ENCODE results near the gene SERPIND1.

Gene SERPIND1

DNA sequence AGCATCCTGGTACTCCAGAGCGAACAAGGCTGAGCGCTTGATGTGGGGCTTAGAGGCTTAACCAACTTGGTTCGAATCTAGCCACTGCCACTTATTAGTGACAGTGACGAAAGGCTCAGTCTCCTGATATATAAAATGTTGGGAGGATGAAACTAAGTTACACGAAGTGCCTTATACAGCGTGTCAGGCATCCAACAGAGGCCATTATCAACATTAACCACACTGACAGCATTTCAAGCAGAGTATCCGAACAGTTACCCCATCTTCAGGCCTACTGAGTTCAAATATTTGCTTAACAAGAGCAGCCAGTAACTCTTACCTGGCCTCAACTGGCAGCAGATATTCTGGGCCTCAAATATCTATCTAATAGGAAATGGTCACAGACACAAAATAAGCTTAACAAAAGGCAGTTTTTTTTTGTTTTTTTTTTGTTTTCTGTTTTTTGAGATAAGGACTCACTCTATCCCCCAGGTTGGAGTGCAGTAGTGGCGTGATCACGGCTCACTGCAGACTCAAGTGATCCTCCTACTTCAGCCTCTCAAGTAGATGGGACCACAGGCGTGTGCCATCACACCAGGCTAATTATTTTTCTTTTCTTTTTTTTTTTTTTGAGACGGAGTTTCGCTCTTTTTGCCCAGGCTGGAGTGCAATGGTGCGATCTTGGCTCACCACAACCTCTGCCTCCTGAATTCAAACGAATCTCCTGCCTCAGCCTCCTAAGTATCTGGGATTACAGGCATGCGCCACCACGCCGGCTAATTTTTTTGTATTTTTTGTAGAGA lies 2.9 kb downstream of the SERPIND1 start:
- DNase-seq = no peak

GRCh38 chr22:20777420-20778177 lies 3.7 kb downstream of the SERPIND1 start:
- DNase-seq = no peak

DNA sequence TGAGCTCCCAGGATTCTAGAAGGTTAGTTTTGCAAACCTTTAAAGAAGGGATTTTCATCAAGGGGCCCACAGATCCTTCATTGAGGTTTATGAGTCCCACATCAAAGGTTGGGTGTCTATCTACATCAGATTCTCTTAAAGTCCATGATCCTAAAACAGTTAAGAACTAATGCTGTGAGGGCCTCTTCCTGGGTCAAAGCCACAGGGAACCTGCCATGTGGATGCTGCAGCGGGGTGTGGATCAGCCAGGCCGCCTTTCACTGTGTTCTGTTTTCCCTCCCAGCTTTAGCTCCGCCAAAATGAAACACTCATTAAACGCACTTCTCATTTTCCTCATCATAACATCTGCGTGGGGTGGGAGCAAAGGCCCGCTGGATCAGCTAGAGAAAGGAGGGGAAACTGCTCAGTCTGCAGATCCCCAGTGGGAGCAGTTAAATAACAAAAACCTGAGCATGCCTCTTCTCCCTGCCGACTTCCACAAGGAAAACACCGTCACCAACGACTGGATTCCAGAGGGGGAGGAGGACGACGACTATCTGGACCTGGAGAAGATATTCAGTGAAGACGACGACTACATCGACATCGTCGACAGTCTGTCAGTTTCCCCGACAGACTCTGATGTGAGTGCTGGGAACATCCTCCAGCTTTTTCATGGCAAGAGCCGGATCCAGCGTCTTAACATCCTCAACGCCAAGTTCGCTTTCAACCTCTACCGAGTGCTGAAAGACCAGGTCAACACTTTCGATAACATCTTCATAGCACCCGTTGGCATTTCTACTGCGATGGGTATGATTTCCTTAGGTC lies 5.3 kb downstream of the SERPIND1 start:
- DNase-seq = no peak

GRCh38 chr22:20779818-20780158 lies 5.9 kb downstream of the SERPIND1 start:
- DNase-seq = no peak

DNA sequence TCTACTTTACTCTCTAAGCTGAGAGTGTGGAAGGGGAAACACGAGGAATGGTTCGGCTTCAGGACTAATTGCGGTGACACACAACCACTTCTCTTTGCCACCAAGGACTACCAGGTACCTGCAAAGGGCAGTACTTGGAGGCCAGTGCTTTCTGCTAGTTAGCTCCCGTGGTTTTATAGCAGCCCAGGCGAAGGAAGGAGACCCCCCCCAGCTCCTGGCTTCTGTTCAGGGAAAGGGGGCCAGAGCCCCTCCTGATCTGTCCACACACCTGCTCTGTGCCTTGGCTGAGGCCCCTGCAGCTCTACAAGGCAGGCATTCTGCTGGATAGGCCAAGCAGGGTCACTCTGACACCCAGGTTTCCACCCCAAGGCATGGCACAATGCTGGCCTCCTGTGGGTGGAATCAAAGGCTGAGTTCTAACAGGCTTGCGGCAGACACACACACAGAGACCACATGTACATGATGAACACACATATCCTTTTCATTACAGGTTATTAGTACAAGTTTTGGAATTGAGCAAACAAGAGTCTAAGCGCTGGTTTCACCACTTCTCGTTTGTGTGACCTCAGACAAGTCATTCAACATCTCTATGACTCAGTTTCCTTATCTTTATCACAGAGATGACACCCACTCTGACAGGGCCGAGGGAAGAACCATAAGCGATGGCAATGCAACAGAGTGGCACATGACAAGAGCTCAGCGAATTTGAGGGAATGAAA lies 7.5 kb downstream of the SERPIND1 start:
- DNase-seq = no peak

DNA sequence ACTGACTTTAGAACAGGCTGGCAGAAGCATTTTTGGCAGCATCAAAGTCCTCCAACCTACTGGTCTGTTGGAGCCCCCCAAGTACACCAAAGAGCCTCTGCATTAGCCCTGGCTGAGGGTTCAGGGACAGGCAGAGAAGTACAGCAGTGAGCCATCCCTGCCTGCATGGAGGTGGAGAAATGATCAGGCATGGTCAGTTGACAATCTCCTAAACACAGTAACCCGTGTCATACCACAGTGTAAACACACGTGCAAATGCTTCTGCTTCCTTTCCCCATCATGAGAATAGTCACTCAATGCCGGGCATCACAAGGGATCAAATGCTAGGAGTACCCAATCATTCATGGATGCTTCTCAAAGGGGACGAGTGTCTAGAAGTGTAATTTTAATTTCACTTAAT lies 8.2 kb downstream of the SERPIND1 start:
- DNase-seq = no peak

GRCh38 chr22:20782596-20783299 lies 8.8 kb downstream of the SERPIND1 start:
- no peak for DNase-seq

- no peak for DNase-seq
Observed at GRCh38 chr22:20783300-20783673, 9.4 kb downstream of the SERPIND1 start.

DNA sequence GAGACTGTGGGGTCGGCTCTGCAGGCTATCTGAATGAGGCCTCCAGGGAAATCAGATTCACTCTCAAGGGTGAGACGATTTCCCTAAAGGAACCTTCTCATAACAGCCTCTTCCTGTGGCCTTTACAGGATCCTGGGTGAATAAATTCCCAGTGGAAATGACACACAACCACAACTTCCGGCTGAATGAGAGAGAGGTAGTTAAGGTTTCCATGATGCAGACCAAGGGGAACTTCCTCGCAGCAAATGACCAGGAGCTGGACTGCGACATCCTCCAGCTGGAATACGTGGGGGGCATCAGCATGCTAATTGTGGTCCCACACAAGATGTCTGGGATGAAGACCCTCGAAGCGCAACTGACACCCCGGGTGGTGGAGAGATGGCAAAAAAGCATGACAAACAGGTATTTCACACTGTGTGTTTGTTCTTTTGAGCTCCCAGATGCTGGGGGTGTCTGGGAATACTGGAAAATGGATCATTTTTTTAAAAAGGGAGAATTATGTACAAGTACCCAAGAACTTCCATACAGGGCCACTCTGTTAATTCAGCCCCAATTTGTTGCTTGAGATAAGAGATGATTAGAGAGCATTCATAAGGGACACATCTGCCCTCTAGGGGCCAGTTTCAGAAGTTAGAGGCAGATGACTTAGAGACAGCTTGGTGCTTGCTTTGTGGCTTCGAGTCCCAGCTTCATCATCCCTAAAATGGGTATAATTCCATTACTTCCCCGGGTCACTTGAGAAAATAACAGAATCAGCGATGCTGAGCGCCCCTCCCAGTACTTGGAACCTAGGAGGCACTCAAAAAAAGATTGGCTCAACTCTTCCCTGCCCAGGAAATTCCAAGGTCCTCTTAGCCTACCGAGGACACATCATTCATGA lies 10.2 kb downstream of the SERPIND1 start:
- DNase-seq = peak; percentile 50

DNA sequence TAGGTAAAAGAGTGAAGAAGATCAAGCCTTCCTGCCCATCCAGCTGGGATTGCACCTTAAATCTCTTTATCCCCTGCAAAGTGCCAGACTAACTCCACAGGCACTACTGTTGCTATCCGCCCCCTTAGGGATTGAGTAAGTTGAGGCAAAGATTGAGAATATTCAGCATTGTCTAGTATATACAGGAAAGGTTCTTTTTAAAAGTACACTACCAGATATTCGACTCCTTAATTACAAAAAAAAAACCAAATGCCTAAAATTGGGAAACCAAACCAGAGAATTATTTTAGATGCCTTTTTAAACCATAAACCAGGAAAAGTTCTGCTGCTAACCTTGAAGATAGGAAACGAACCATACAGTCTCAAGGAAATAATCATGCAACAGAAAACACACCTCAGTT lies 11.5 kb downstream of the SERPIND1 start:
- no peak for DNase-seq

GRCh38 chr22:20786048-20786447 lies 12.1 kb downstream of the SERPIND1 start:
- DNase-seq = no peak

GRCh38 chr22:20786536-20786979 lies 12.6 kb downstream of the SERPIND1 start:
- no peak for DNase-seq

DNA sequence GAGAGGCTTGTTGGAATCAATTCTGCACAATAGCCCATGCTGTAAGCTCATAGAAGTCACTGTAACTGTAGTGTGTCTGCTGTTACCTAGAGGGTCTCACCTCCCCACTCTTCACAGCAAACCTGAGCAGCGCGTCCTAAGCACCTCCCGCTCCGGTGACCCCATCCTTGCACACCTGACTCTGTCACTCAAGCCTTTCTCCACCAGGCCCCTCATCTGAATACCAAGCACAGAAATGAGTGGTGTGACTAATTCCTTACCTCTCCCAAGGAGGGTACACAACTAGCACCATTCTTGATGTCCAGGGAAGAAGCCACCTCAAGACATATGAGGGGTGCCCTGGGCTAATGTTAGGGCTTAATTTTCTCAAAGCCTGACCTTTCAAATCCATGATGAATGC lies 13.3 kb downstream of the SERPIND1 start:
- no peak for DNase-seq

- DNase-seq = no peak
Observed at GRCh38 chr22:20787746-20788626, 14.1 kb downstream of the SERPIND1 start.

DNA sequence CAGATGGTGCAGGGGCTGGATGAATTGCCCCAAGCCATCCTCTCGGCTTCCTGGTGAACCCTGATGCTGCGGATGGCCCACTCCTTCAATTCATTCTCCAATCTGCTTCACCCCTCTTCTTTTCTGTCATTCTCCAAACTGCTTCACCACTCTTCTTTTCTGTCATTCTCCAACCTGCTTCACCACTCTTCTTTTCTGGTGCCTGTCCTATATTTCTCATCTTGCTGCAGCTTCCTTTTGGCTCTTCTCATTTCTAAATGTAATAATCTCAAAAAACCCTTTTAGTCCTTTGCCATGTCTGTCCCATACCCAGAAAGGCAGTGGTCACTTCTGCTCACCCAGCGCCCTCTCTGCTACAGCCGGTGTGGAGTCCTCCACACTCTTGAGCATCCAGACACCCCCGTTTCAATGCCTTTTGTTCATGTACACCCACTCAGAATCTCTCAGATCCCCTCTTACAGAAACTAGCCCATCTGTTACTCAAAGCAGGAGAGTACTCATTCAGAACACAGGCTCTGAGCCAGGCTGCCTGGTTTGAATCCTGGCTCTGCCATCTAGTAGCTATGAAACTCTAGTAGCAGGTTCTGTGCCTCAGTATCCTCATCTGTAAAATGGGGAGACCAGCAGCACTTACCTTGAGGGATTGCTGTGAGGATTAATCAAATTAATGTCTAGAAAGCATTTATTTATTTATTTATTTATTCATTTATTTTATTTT lies 14.9 kb downstream of the SERPIND1 start:
- DNase-seq = no peak

DNA sequence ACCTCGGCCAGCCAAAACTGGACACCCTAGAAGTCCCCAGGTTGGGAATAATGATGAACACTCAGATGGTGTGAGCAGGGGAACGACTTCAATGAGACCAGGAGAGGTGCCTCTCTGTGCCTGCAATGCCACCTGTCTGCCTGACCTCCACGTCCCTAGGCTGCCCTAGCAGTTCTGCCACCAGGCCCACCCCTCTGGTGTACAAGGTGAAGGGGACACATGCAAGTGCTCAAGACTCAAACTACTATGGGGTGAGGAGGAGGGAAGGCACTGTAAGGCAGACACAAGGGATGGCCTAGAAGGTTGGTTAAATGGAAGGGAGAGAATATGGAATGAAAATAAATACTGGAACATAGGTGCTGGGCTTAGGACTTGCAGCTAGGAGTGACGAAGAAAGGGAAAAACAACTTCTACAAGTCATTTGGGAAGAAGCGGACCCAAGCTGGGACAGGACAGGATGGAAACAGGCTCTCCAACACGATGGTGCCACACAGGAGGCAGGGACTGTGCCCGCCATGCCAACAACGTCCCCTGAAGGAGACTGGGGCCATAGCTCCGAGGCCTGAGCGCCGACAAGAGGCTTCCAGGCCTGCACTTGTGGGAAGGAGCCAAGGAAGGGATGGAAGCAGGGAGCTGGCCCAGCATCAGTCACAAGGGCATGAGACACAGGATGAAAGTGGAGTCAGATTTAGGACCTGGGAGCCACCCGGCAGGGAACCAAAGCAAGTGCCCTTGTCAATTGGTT lies 18.5 kb downstream of the SERPIND1 start:
- DNase-seq = no peak

GRCh38 chr22:20792966-20793728 lies 19.2 kb downstream of the SERPIND1 start:
- no peak for DNase-seq

All from midbrain (tissue), 1 donor.